H1 (cell line): ENCODE data around the gene H2BK1. TPM values are rescaled to one million over a fixed set of nuclear protein-coding genes. Genes with fewer than 3 reads are reported as not detected.

Experiments
- CBX8 ChIP-seq: fragments of 300-800, 300-1000 bp; sonication (generic); IDR thresholded peaks from 2 replicates; pipeline ENCODE4 v1.7.1; 2016; ENCODE audit warnings: low read depth, low read length, borderline replicate concordance
- CREB1 ChIP-seq: IDR thresholded peaks from 2 replicates; pipeline ENCODE4 v1.6.1; 2012; ENCODE audit warnings: inconsistent platforms
- CTBP2 ChIP-seq: IDR thresholded peaks from 2 replicates; pipeline ENCODE4 v1.7.0; 2011; ENCODE audit warnings: borderline replicate concordance, mild to moderate bottlenecking, moderate library complexity, mixed read lengths, low read length; ENCODE audit not compliant: insufficient read depth, insufficient read length
- EGR1 ChIP-seq: IDR thresholded peaks from 2 replicates; pipeline ENCODE4 v1.6.1; 2011; ENCODE audit warnings: low read depth, low read length, borderline replicate concordance
- EZH2 ChIP-seq: fragments of 200-600 bp; sonication (generic); IDR thresholded peaks from 2 replicates; pipeline ENCODE4 v1.7.1; 2012; ENCODE audit warnings: low read depth, mild to moderate bottlenecking, moderate library complexity, low read length, inconsistent platforms; ENCODE audit not compliant: severe bottlenecking
- JUN ChIP-seq: IDR thresholded peaks from 2 replicates; pipeline ENCODE4 v1.6.1; 2011; ENCODE audit warnings: low read depth, mild to moderate bottlenecking, improper control_type of control experiment, low read length
- KDM5A ChIP-seq: fragments of 200-600 bp; IDR thresholded peaks from 2 replicates; pipeline ENCODE4 v1.7.1; 2012; ENCODE audit warnings: mild to moderate bottlenecking, low read length, inconsistent platforms, mixed read lengths
- POLR2A ChIP-seq, 2 experiments: IDR thresholded peaks; 1 replicate in 1 of 2; 2 replicates in 1 of 2; pipeline ENCODE4 v1.6.1; 2011; ENCODE audit warnings: low read depth in 2 of 2, low read length in 2 of 2, mild to moderate bottlenecking in 2 of 2; ENCODE audit errors: control extremely low read depth in 1 of 2
- RBBP5 ChIP-seq: IDR thresholded peaks from 2 replicates; pipeline ENCODE4 v1.7.1; 2012; ENCODE audit warnings: low read depth, mild to moderate bottlenecking, inconsistent platforms, low read length, moderate library complexity, borderline replicate concordance
- RNF2 ChIP-seq: fragments of 200-900, 300-1000 bp; sonication (generic); IDR thresholded peaks from 2 replicates; pipeline ENCODE4 v1.7.1; 2016; ENCODE audit warnings: borderline replicate concordance, low read depth, mild to moderate bottlenecking, antibody characterized with exemption, low read length; ENCODE audit not compliant: poor library complexity, severe bottlenecking; ENCODE audit errors: missing control alignments
- SUZ12 ChIP-seq: fragments of 200-600 bp; sonication (generic); IDR thresholded peaks from 2 replicates; pipeline ENCODE4 v1.6.1; 2012; ENCODE audit warnings: mild to moderate bottlenecking, inconsistent platforms, low read length, moderate library complexity, mixed read lengths
- TAF7 ChIP-seq: optimal IDR thresholded peaks from 2 replicates; pipeline ENCODE3; 2011; ENCODE audit warnings: low read depth, mild to moderate bottlenecking, inconsistent platforms, low read length, moderate library complexity, borderline replicate concordance
- YY1 ChIP-seq: IDR thresholded peaks from 2 replicates; pipeline ENCODE4 v1.6.1; 2011; ENCODE audit warnings: low read depth, mild to moderate bottlenecking, low read length
- ZNF274 ChIP-seq: IDR thresholded peaks from 2 replicates; pipeline ENCODE4 v1.7.0; 2012; ENCODE audit warnings: low read length, borderline replicate concordance; ENCODE audit errors: extremely low read depth
- polyA plus RNA-seq, 7 experiments: library from polyadenylated mRNA; depleted of rRNA in 3 of 7; stranded (reverse) in 5 of 7; unstranded in 2 of 7; fragments of >200 nt in 5 of 7; fragments of 200-250 nt in 2 of 7; gene quantifications; 1 replicate in 5 of 7; 2 replicates in 1 of 7; 4 replicates in 1 of 7; pipeline versions ENCODE4 v1.2.1 to v1.2.3, GENCODE V29; 2011 to 2013; ENCODE audit warnings: missing spikeins in 2 of 7, mixed read lengths in 2 of 7
- total RNA-seq: library from RNA; stranded (reverse); fragmentation: NEBNext Ultra II Directional; extraction: Animal tissue kit (Norgen Biotek cat#: 25700); gene quantifications from 2 replicates; pipeline ENCODE4 v1.2.1, GENCODE V29; 2021
- TF ChIP-seq, protein P1 (sequence below), 3 experiments: IDR thresholded peaks; 1 replicate in 2 of 3; 2 replicates in 1 of 3; pipeline versions ENCODE4 v1.5.1 to v1.6.1; 2011; ENCODE audit warnings: low read length in 3 of 3, mild to moderate bottlenecking in 3 of 3, inconsistent platforms in 2 of 3, low read depth in 1 of 3, moderate library complexity in 1 of 3; ENCODE audit not compliant: insufficient read depth in 1 of 3; ENCODE audit errors: control extremely low read depth in 1 of 3

H2BK1 gene
- total and polyA plus RNA-seq, 2 of the 8 experiments (the other 6 are each of a cell fraction or from before 2014, with no cell fraction given): not detected

DNA sequence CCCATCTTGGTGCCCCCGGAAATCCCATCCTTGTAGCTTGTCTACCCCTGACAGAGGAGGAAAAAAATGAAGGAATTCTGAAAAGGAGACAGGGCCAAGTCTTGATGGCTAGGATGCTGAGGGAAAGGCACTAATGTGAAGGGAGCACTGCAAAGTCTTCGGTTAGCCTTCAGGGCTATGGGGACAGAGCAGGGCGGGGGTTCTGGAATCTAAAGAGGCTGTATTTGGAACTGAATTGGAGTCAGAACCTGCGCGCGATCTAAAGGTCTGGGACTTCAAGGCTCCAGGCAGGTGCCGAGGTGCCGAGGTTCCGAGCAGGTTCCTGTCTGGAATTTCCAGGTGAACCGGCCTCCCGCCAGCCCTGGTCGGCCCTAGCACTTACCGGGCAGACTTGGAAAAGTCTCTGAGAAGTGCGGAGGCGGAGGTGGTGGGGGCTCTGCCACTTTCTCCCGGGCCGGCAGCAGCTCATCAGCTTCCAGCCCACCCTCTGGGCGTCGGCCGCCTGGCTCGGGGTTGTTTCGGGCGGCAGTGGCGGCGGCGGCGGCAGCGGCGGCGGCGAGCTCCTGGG lies 43.6 kb downstream of the H2BK1 start (continued):
- TF ChIP-seq CTBP2: no peak
- TF ChIP-seq RBBP5: no peak
- no peak for TF ChIP-seq POLR2A (IDR thresholded peaks at IDR 0.05; ENCODE audit: control extremely low read depth in 1 of 2, low read depth in 2 of 2, low read length in 2 of 2)
- TF ChIP-seq, protein P1, sequence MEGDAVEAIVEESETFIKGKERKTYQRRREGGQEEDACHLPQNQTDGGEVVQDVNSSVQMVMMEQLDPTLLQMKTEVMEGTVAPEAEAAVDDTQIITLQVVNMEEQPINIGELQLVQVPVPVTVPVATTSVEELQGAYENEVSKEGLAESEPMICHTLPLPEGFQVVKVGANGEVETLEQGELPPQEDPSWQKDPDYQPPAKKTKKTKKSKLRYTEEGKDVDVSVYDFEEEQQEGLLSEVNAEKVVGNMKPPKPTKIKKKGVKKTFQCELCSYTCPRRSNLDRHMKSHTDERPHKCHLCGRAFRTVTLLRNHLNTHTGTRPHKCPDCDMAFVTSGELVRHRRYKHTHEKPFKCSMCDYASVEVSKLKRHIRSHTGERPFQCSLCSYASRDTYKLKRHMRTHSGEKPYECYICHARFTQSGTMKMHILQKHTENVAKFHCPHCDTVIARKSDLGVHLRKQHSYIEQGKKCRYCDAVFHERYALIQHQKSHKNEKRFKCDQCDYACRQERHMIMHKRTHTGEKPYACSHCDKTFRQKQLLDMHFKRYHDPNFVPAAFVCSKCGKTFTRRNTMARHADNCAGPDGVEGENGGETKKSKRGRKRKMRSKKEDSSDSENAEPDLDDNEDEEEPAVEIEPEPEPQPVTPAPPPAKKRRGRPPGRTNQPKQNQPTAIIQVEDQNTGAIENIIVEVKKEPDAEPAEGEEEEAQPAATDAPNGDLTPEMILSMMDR (IDR thresholded peaks at IDR 0.05; ENCODE audit: control extremely low read depth in 1 of 3, insufficient read depth in 1 of 3, low read depth in 1 of 3, low read length in 3 of 3): no peak
- peak; percentile 63 for TF ChIP-seq RNF2
- no peak for TF ChIP-seq ZNF274
- no peak for TF ChIP-seq TAF7
- peak; percentile 95 for TF ChIP-seq SUZ12
- no peak for TF ChIP-seq EGR1
- no peak for TF ChIP-seq CREB1
- no peak for TF ChIP-seq JUN
- no peak for TF ChIP-seq KDM5A
- no peak for TF ChIP-seq CBX8
- peak; percentile 88 for TF ChIP-seq EZH2
- TF ChIP-seq YY1: no peak
- TF ChIP-seq, all 59 proteins: peak for 3
